Effector memory CD4-positive, alpha-beta T cell (primary cell): ENCODE measurements around the gene CD1E.

Experiments
- DNase-seq, 3 donors: peaks; one replicate each; pipeline ENCODE4 v3.0.0-alpha.2; 2020
- H3K27ac ChIP-seq: 2 replicates; pipeline ENCODE4 v1.7.0; 2013; ENCODE audit warnings: mild to moderate bottlenecking, low read length, moderate library complexity; ENCODE audit not compliant: insufficient read depth, poor library complexity, severe bottlenecking
- H3K27me3 ChIP-seq: replicated peaks from 2 replicates; pipeline ENCODE4 v1.7.0; 2013; ENCODE audit warnings: mild to moderate bottlenecking, low read length; ENCODE audit not compliant: insufficient read depth, control insufficient read depth, poor library complexity, severe bottlenecking
- H3K36me3 ChIP-seq: 2 replicates; pipeline ENCODE4 v1.7.0; 2013; ENCODE audit warnings: mild to moderate bottlenecking, low read length, moderate library complexity; ENCODE audit not compliant: control insufficient read depth, insufficient read depth
- H3K4me1 ChIP-seq: 2 replicates; pipeline ENCODE4 v1.7.0; 2013; ENCODE audit warnings: low read length, mild to moderate bottlenecking; ENCODE audit not compliant: control insufficient read depth, insufficient read depth, poor library complexity, severe bottlenecking
- H3K4me3 ChIP-seq: 2 replicates; pipeline ENCODE4 v1.7.0; 2013; ENCODE audit warnings: low read length, low read depth, mild to moderate bottlenecking; ENCODE audit not compliant: insufficient read depth, poor library complexity, severe bottlenecking
- H3K9me3 ChIP-seq: 2 replicates; pipeline ENCODE4 v1.7.0; 2013; ENCODE audit warnings: mild to moderate bottlenecking, low read length, moderate library complexity; ENCODE audit not compliant: control insufficient read depth

CD1E gene

DNA sequence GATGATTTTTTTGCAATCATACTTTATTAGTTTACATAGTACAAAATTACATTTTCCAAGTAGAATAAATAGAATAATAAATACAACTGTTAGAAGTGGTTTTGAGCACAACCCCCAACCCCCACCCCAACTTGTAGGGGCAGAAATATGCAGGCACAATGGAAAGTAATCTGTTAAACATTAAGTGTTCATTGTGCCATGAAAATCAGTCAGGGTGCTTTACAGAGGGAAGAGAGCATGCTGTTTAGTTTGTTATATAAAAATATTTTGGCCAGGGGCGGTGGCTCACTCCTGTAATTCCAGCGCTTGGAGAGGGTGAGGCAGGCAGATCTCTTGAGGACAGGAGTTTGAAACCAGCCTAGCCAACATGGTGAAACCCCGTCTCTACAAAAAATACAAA is 43.0 kb downstream of the CD1E start:
- Histone ChIP-seq H3K27ac (no peak overlapping the region), H3K36me3 (no peaks in the 10 kb centered on the region), H3K27me3 (no peaks in the 10 kb centered on the region), H3K4me1 (no peaks in the 10 kb centered on the region), H3K9me3 (no peaks in the 10 kb centered on the region), H3K4me3 (no peak overlapping the region)
- no peak for DNase-seq

DNA sequence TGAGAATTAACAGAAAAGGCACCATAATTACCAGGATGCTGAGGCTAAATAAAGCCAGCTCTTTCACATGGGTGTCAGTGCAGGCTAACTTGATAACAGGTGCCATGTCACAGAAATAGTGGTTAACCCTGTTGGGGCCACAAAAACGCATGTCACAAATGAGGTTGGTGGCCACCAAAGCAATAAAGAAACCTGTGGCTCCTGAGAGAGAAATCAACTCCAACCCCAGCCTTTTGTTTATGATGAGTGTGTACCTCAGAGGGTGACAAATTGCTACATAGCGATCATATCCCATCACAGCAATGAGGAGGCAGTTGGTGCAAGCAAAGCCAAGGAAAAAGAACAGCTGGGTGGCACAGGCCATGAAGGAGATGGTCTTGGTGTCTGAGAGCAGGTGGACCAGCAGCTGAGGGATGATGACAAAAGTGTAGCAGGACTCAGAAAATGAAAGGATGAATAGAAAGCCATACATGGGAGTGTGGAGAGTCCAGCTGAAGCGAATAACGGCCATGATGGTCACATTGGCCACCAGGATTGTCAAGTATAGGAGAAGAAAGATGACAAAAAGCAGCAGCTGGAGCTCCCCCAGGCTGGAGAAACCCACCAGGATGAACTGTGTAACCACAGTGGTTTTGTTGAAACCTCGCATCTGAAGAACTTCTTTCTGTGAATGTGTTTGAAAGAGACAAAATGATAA is 45.3 kb downstream of the CD1E start, which contains the start of gene OR10T2:
TSS of gene OR10T2 (minus strand) at position 649 of the 697 bp plus-strand sequence. CDS start at position 649, 0 bp downstream.
- Histone ChIP-seq H3K9me3 (no peaks in the 10 kb centered on the region), H3K4me1 (no peaks in the 10 kb centered on the region), H3K27me3 (no peaks in the 10 kb centered on the region), H3K4me3 (no peak within 1 kb of the TSS), H3K36me3 (no peaks in the 10 kb centered on the region), H3K27ac (no peak within 1 kb of the TSS)
- DNase-seq: no peak

DNA sequence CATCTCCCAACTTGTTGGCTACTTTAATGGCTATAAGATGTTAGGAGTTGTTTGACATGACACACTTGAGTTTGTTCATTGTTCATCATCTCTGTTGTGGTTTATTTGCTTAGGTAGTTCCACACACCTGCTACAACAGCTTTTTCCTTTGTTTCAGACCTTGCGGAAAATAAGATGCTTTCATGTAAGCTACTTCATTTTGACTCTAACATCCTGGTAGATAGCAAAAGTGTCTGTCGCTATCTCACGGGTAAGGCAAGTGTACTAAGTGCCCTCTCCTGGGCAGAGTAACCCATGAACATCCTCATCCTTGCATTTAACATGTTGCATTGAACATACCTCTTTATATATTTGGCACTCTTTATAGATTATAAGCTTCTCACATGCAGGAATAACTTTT is 47.2 kb downstream of the CD1E start:
- Histone ChIP-seq H3K36me3 (no peaks in the 10 kb centered on the region), H3K27me3 (no peaks in the 10 kb centered on the region), H3K4me1 (no peaks in the 10 kb centered on the region), H3K27ac (no peak overlapping the region), H3K9me3 (no peaks in the 10 kb centered on the region), H3K4me3 (no peak overlapping the region)
- DNase-seq: no peak

DNA sequence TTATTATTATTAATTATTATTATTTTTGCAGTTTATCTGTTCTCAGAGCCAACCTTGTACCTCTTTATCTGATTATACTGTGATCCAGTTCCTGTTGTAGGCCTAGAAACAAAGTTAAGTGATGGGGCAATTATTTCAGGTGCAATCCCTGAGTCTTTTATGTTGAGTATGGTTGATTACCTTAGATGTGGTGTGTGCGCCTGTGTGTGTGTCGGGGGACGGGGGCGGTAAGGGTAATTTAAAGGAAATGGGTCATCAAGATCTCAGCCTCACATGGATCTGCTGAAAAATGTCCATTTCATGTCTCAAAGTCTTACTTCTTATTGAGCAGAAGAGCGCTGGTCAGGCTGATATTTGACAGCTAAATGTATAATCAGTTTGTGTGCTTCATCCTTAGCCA is 53.4 kb downstream of the CD1E start:
- no peak overlapping the region for H3K4me3 ChIP-seq
- no peak for DNase-seq
- no peaks in the 10 kb centered on the region for H3K4me1 ChIP-seq
- no peak overlapping the region for H3K27ac ChIP-seq
- no peaks in the 10 kb centered on the region for H3K36me3 ChIP-seq
- H3K27me3 ChIP-seq: no peaks in the 10 kb centered on the region
- H3K9me3 ChIP-seq: no peaks in the 10 kb centered on the region
